ENCODE results near the gene SSBP3. TPM values are rescaled to one million over a fixed set of nuclear protein-coding genes. Genes with fewer than 3 reads are reported as not detected.

The SSBP3 gene
- total RNA-seq, 1 donor from 2014 or later = 161 TPM

DNA sequence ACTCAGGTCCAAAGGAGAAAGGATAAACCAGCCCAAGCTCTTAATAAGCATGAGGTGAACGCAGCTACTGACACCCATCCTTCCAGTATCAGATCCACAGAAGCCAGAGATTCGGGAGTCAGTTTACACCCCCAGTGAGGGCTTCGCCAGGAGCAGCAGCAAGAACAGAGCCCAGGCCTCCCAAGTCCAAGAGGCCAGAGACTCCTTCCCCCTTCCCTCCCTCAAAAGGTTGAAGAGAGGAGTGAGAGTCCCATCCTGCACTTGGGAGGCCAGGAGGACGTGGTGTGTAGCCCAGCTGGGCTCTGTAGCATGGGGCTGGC is 133.5 kb downstream of the SSBP3 start:
- Mint-ChIP-seq H3K4me3 (ENCODE audit: low read depth) (no peak overlapping the region), H3K27ac (peak overlapping the region; percentile 93), H3K4me1 (ENCODE audit: low read depth) (peaks cover 27% of the 10 kb centered on the region)

DNA sequence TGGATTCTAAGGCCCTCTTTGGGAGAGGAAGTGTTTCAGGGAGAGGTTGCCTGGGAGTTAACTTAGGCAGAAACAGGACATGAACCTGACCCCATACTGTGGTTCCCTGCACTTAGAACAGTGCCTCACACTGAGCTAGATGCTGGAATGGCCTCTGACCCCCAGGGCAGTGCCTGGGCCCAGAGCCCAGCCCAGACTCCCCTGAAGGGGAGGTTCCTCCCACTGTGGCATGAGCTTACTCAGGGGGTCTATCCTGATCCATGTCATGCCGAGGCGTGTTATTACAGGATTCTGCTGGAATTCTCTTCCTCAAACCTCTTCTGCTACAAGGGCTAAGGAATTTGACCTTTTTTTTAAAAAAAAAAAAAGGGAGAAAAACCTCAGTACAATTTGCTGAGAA is 134.1 kb downstream of the SSBP3 start:
- H3K4me3 Mint-ChIP-seq (ENCODE audit: low read depth) = no peak overlapping the region
- H3K4me1 Mint-ChIP-seq (ENCODE audit: low read depth) = peaks cover 22% of the 10 kb centered on the region
- H3K36me3 Mint-ChIP-seq (ENCODE audit: insufficient read depth) = peaks cover 6% of the 10 kb centered on the region
- no peaks in the 10 kb centered on the region for H3K9me3 Mint-ChIP-seq (ENCODE audit: low read depth)
- TF ChIP-seq, protein P1, sequence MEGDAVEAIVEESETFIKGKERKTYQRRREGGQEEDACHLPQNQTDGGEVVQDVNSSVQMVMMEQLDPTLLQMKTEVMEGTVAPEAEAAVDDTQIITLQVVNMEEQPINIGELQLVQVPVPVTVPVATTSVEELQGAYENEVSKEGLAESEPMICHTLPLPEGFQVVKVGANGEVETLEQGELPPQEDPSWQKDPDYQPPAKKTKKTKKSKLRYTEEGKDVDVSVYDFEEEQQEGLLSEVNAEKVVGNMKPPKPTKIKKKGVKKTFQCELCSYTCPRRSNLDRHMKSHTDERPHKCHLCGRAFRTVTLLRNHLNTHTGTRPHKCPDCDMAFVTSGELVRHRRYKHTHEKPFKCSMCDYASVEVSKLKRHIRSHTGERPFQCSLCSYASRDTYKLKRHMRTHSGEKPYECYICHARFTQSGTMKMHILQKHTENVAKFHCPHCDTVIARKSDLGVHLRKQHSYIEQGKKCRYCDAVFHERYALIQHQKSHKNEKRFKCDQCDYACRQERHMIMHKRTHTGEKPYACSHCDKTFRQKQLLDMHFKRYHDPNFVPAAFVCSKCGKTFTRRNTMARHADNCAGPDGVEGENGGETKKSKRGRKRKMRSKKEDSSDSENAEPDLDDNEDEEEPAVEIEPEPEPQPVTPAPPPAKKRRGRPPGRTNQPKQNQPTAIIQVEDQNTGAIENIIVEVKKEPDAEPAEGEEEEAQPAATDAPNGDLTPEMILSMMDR (IDR thresholded peaks at IDR 0.05; ENCODE audit: unreplicated experiment) = no peak
- H3K27ac Mint-ChIP-seq = peak overlapping the region; percentile 93
- DNase-seq (ENCODE audit: low spot score, unreplicated experiment) = no peak
- no peaks in the 10 kb centered on the region for H3K27me3 Mint-ChIP-seq

More for the DNA sequence above, 133.5 kb downstream of the SSBP3 start:
- H3K9me3 Mint-ChIP-seq (ENCODE audit: low read depth) = no peaks in the 10 kb centered on the region
- H3K27me3 Mint-ChIP-seq = no peaks in the 10 kb centered on the region
- H3K36me3 Mint-ChIP-seq (ENCODE audit: insufficient read depth) = peaks cover 8% of the 10 kb centered on the region
- TF ChIP-seq, protein P1 (IDR thresholded peaks at IDR 0.05; ENCODE audit: unreplicated experiment) = no peak
- no peak for DNase-seq (ENCODE audit: low spot score, unreplicated experiment)

DNA sequence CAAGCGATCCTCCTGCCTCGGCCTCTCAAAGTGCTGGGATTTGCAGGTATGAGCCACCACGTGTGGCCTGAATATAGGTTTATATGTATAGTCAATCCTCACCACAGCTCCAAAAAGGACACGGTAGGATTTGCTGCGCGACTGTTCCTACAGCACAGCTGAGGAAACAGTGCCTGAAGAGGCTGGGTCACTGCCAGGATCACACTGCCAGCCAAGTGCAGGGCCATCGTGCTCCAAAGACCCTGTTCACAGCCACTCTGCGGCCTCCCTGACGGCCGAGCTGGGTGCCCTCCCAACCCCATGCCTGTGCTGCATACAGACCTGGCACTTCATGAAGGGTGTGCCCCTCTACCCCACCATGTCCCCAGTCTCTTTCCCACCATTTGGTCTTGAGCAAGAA is 134.9 kb downstream of the SSBP3 start:
- H3K4me1 Mint-ChIP-seq (ENCODE audit: low read depth) = peaks cover 18% of the 10 kb centered on the region
- H3K27ac Mint-ChIP-seq = no peak overlapping the region
- DNase-seq (ENCODE audit: low spot score, unreplicated experiment) = no peak
- H3K27me3 Mint-ChIP-seq = no peaks in the 10 kb centered on the region
- peaks cover 2% of the 10 kb centered on the region for H3K36me3 Mint-ChIP-seq (ENCODE audit: insufficient read depth)
- TF ChIP-seq, protein P1 (IDR thresholded peaks at IDR 0.05; ENCODE audit: unreplicated experiment) = no peak
- no peaks in the 10 kb centered on the region for H3K9me3 Mint-ChIP-seq (ENCODE audit: low read depth)
- no peak overlapping the region for H3K4me3 Mint-ChIP-seq (ENCODE audit: low read depth)

DNA sequence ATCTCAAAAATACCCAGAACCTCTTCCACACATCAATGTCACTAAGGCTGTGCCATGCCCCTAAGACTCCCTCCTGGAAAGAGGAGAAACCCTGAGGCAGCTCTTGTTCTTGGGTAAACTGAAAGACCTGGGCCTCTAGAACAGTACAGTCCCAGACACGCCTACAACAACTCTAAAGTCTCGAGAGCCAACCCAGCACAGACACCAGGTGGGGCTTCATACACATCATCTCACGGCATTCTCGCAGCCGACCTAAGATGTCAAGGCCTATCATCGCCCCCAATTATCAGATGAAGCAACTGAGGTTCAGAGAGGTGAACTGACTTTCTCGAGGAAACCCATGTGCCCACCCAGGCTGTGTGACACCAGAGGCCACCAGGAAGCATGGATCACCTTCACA is 135.7 kb downstream of the SSBP3 start:
- no peak overlapping the region for H3K4me3 Mint-ChIP-seq (ENCODE audit: low read depth)
- H3K36me3 Mint-ChIP-seq (ENCODE audit: insufficient read depth) = peaks cover 2% of the 10 kb centered on the region
- no peaks in the 10 kb centered on the region for H3K27me3 Mint-ChIP-seq
- peaks cover 18% of the 10 kb centered on the region for H3K4me1 Mint-ChIP-seq (ENCODE audit: low read depth)
- peak overlapping the region; percentile 90 for H3K27ac Mint-ChIP-seq
- TF ChIP-seq, protein P1 (IDR thresholded peaks at IDR 0.05; ENCODE audit: unreplicated experiment) = no peak
- H3K9me3 Mint-ChIP-seq (ENCODE audit: low read depth) = no peaks in the 10 kb centered on the region
- no peak for DNase-seq (ENCODE audit: low spot score, unreplicated experiment)

DNA sequence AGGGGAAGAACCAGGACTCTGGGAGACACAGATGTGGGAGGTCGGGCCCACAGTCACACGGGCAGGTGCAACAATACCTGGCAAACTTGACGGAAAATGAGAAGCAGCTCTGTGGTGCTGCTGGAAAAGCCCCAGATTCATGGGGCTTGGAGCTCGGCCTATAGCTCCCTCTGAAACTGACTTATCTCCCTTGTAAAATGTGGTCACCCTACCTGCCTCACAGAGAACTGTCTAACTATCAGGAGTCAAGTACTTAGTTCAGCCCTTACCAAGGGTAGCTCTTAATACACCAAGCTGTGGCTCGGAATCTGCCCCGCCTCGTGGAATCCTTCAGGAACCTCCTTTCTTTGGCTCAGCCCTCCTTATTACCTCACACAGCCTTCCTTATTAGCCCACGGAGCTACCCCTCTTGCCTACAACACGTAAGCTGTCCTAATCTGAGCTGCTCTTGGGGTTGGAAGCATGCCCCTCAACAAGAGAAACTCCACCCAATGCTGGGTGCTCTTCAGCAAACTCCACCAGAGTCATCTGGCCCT is 137.4 kb downstream of the SSBP3 start:
- no peaks in the 10 kb centered on the region for H3K9me3 Mint-ChIP-seq (ENCODE audit: low read depth)
- H3K27ac Mint-ChIP-seq = peak overlapping the region; percentile 56
- peaks cover 2% of the 10 kb centered on the region for H3K36me3 Mint-ChIP-seq (ENCODE audit: insufficient read depth)
- H3K27me3 Mint-ChIP-seq = no peaks in the 10 kb centered on the region
- TF ChIP-seq, protein P1 (IDR thresholded peaks at IDR 0.05; ENCODE audit: unreplicated experiment) = no peak
- peaks cover 13% of the 10 kb centered on the region for H3K4me1 Mint-ChIP-seq (ENCODE audit: low read depth)
- no peak for DNase-seq (ENCODE audit: low spot score, unreplicated experiment)
- H3K4me3 Mint-ChIP-seq (ENCODE audit: low read depth) = no peak overlapping the region
